H9 (cell line): ENCODE results near the gene GALNT13. TPM values are rescaled to one million over a fixed set of nuclear protein-coding genes. Genes with fewer than 3 reads are reported as not detected.

ENCODE experiments used
- DNase-seq: peaks from one replicate; pipeline ENCODE4 v3.0.0-alpha.2; 2017
- H2AFZ ChIP-seq: one replicate; pipeline ENCODE4 v1.6.1; 2013; ENCODE audit warnings: mild to moderate bottlenecking, low read length, control low read depth, moderate library complexity
- H2AK5ac ChIP-seq: 2 replicates; pipeline ENCODE4 v1.6.1; 2013; ENCODE audit warnings: low read length, control low read depth, mixed read lengths; ENCODE audit not compliant: insufficient read length
- H2BK120ac ChIP-seq: one replicate; pipeline ENCODE4 v1.6.1; 2013; ENCODE audit warnings: low read depth, mild to moderate bottlenecking, low read length, control low read depth, inconsistent platforms; ENCODE audit not compliant: poor library complexity, severe bottlenecking
- H2BK12ac ChIP-seq: 2 replicates; pipeline ENCODE4 v1.6.1; 2013; ENCODE audit warnings: low read length, control low read depth, mixed read lengths, low read depth; ENCODE audit not compliant: insufficient read length
- H2BK15ac ChIP-seq: 2 replicates; pipeline ENCODE4 v1.6.1; 2013; ENCODE audit warnings: low read depth, low read length, control low read depth
- H2BK20ac ChIP-seq: one replicate; pipeline ENCODE4 v1.6.1; 2013; ENCODE audit warnings: low read depth, mild to moderate bottlenecking, low read length, control low read depth, inconsistent platforms; ENCODE audit not compliant: poor library complexity, severe bottlenecking
- H2BK5ac ChIP-seq: 2 replicates; pipeline ENCODE4 v1.6.1; 2013; ENCODE audit warnings: low read length, control low read depth, mixed read lengths; ENCODE audit not compliant: insufficient read length
- H3K14ac ChIP-seq: 2 replicates; pipeline ENCODE4 v1.6.1; 2013; ENCODE audit warnings: low read length, control low read depth; ENCODE audit not compliant: insufficient read depth
- H3K18ac ChIP-seq: 2 replicates; pipeline ENCODE4 v1.6.1; 2013; ENCODE audit warnings: low read depth, mild to moderate bottlenecking, mixed read lengths, low read length, control low read depth; ENCODE audit not compliant: insufficient read length
- H3K23ac ChIP-seq: 2 replicates; pipeline ENCODE4 v1.6.1; 2013; ENCODE audit warnings: low read length, control low read depth, mixed read lengths, low read depth; ENCODE audit not compliant: insufficient read length
- H3K23me2 ChIP-seq: 2 replicates; pipeline ENCODE4 v1.6.1; 2013; ENCODE audit warnings: low read depth, mild to moderate bottlenecking, mixed read lengths, low read length, control low read depth; ENCODE audit not compliant: insufficient read length, poor library complexity, severe bottlenecking
- H3K27ac ChIP-seq: 2 replicates; pipeline ENCODE4 v1.5.1; 2013; ENCODE audit warnings: low read length, control low read depth, mixed read lengths, low read depth; ENCODE audit not compliant: insufficient read length
- H3K27me3 ChIP-seq: 2 replicates; pipeline ENCODE4 v1.6.1; 2013; ENCODE audit warnings: low read length, control low read depth, inconsistent platforms; ENCODE audit not compliant: insufficient read depth
- H3K4ac ChIP-seq: 2 replicates; pipeline ENCODE4 v1.6.1; 2013; ENCODE audit warnings: low read depth, mild to moderate bottlenecking, control low read depth, inconsistent platforms, low read length, moderate library complexity
- H3K4me1 ChIP-seq: 2 replicates; pipeline ENCODE4 v1.6.1; 2013; ENCODE audit warnings: low read length, control low read depth, inconsistent platforms; ENCODE audit not compliant: insufficient read depth
- H3K4me2 ChIP-seq: 2 replicates; pipeline ENCODE4 v1.6.1; 2013; ENCODE audit warnings: low read length, control low read depth, mixed read lengths; ENCODE audit not compliant: insufficient read length, insufficient read depth
- H3K56ac ChIP-seq: 2 replicates; pipeline ENCODE4 v1.6.1; 2013; ENCODE audit warnings: low read depth, mild to moderate bottlenecking, mixed read lengths, low read length, control low read depth; ENCODE audit not compliant: insufficient read length
- H3K79me1 ChIP-seq: 2 replicates; pipeline ENCODE4 v1.6.1; 2013; ENCODE audit warnings: low read depth, mild to moderate bottlenecking, moderate library complexity, low read length, control low read depth, inconsistent platforms; ENCODE audit not compliant: insufficient read depth, poor library complexity, severe bottlenecking
- H3K79me2 ChIP-seq: 2 replicates; pipeline ENCODE4 v1.6.1; 2013; ENCODE audit warnings: low read length, control low read depth, inconsistent platforms; ENCODE audit not compliant: insufficient read depth
- H3K9ac ChIP-seq: 2 replicates; pipeline ENCODE4 v1.6.1; 2013; ENCODE audit warnings: low read length, control low read depth, mixed read lengths; ENCODE audit not compliant: insufficient read length; ENCODE audit errors: extremely low read depth
- H3K9me3 ChIP-seq: one replicate; pipeline ENCODE4 v1.6.1; 2013; ENCODE audit warnings: low read depth, low read length, inconsistent platforms; ENCODE audit not compliant: control insufficient read depth
- H3T11ph ChIP-seq: one replicate; pipeline ENCODE4 v1.6.1; 2013; ENCODE audit warnings: mild to moderate bottlenecking, low read length, control low read depth, inconsistent platforms
- H4K20me1 ChIP-seq: one replicate; pipeline ENCODE4 v1.6.1; 2013; ENCODE audit not compliant: control insufficient read depth, insufficient read length, insufficient read depth
- H4K5ac ChIP-seq: 2 replicates; pipeline ENCODE4 v1.6.1; 2013; ENCODE audit warnings: low read depth, mild to moderate bottlenecking, mixed read lengths, low read length, control low read depth; ENCODE audit not compliant: insufficient read length
- H4K8ac ChIP-seq: replicated peaks from 2 replicates; pipeline ENCODE4 v1.6.1; 2013; ENCODE audit warnings: low read length, control low read depth, mixed read lengths, low read depth; ENCODE audit not compliant: insufficient read length
- H4K91ac ChIP-seq: 2 replicates; pipeline ENCODE4 v1.6.1; 2013; ENCODE audit warnings: low read depth, mild to moderate bottlenecking, moderate library complexity, mixed read lengths, low read length, control low read depth; ENCODE audit not compliant: insufficient read length
- H3K27ac Mint-ChIP-seq, 3 experiments: 2 replicates in 2 of 3; 3 replicates in 1 of 3; pipeline ENCODE4 v1.8.0; 2020 to 2021; ENCODE audit warnings: mixed read lengths in 3 of 3, mild to moderate bottlenecking in 1 of 3, moderate library complexity in 1 of 3
- H3K27me3 Mint-ChIP-seq: 2 replicates; pipeline ENCODE4 v1.8.0; 2021; ENCODE audit warnings: low read depth, mild to moderate bottlenecking, moderate library complexity, mixed read lengths
- H3K36me3 Mint-ChIP-seq, 3 experiments: 2 replicates in 2 of 3; 3 replicates in 1 of 3; pipeline ENCODE4 v1.8.0; 2020 to 2021; ENCODE audit warnings: low read depth in 3 of 3, mixed read lengths in 3 of 3; ENCODE audit not compliant: insufficient read depth in 1 of 3
- H3K4me1 Mint-ChIP-seq, 2 experiments: 2 replicates each; pipeline ENCODE4 v1.8.0; 2020; ENCODE audit warnings: mixed read lengths in 2 of 2
- H3K4me3 Mint-ChIP-seq, 2 experiments: 2 replicates in 1 of 2; 3 replicates in 1 of 2; pipeline ENCODE4 v1.8.0; 2020 to 2021; ENCODE audit warnings: mild to moderate bottlenecking in 2 of 2, mixed read lengths in 2 of 2, moderate library complexity in 1 of 2
- H3K9me3 Mint-ChIP-seq, 2 experiments: 2 replicates in 1 of 2; 3 replicates in 1 of 2; pipeline ENCODE4 v1.8.0; 2020; ENCODE audit warnings: mild to moderate bottlenecking in 2 of 2, mixed read lengths in 2 of 2, moderate library complexity in 1 of 2
- CTCF ChIP-seq: fragments of 200-600 bp; sonication (generic); conservative IDR thresholded peaks from 3 replicates; pipeline ENCODE4 v1.8.0; 2021; ENCODE audit warnings: antibody characterized with exemption, mild to moderate bottlenecking
- WGBS: extraction: QIAGEN DNeasy Blood & Tissue Kit; methylation state at CpG from one replicate; pipeline ENCODE4 v1.1.7; 2013; ENCODE audit warnings: missing lambda C conversion rate, low lambda C conversion rate, mixed read lengths; ENCODE audit not compliant: insufficient read length; ENCODE audit errors: extremely low coverage; 5-methylcytosine and 5-hydroxymethylcytosine counted together
- total RNA-seq: library from RNA; stranded (reverse); gene quantifications from 2 replicates; pipeline ENCODE4 v1.2.1, GENCODE V29; 2021

GALNT13 gene
- total RNA-seq, 1 experiment from 2014 or later: 6.6 TPM

- Histone ChIP-seq H4K5ac (no peak overlapping the region), H2AK5ac (no peak overlapping the region), H3K27ac (no peak overlapping the region), H3K18ac (no peak overlapping the region), H2BK5ac (no peak overlapping the region), H3K9ac (no peak overlapping the region), H3K79me2 (no peaks in the 10 kb centered on the region), H3K9me3 (no peaks in the 10 kb centered on the region), H3K14ac (no peak overlapping the region), H2BK20ac (no peak overlapping the region), H4K91ac (no peak overlapping the region), H4K8ac (no peak overlapping the region), H2BK120ac (no peak overlapping the region), H4K20me1 (no peaks in the 10 kb centered on the region), H3K4me1 (no peaks in the 10 kb centered on the region; the same call in 1 of the 2 replicates), H2AFZ (no peak overlapping the region), H3T11ph (no peak overlapping the region), H3K27me3 (no peaks in the 10 kb centered on the region), H3K79me1 (no peaks in the 10 kb centered on the region), H3K4ac (no peak overlapping the region), H3K23ac (no peak overlapping the region), H2BK15ac (no peak overlapping the region), H3K23me2 (no peaks in the 10 kb centered on the region), H3K56ac (no peak overlapping the region), H3K4me2 (no peak overlapping the region), H2BK12ac (no peak overlapping the region)
- no CpG with 5 or more reads among the region's 2 CpGs for WGBS
- Mint-ChIP-seq H3K27ac (no peak overlapping the region; a peak in 1 of 7 replicates), H3K36me3 (no peaks in the 10 kb centered on the region), H3K4me1 (no peaks in the 10 kb centered on the region), H3K27me3 (no peaks in the 10 kb centered on the region), H3K9me3 (no peaks in the 10 kb centered on the region), H3K4me3 (no peak overlapping the region)
- DNase-seq: no peak
- TF ChIP-seq CTCF: no peak
Observed at GRCh38 chr2:154457286-154457685, 585.6 kb downstream of the GALNT13 start.
